KMS-11 (cell line): ENCODE measurements around the gene PRPF6.

Source experiments
- H2AFZ ChIP-seq: fragments of 200-600 bp; sonication (generic); 2 replicates; pipeline ENCODE4 v1.6.1; 2016; ENCODE audit warnings: antibody characterized with exemption, mixed run types, low read depth
- H3K27ac ChIP-seq: fragments of 200-600 bp; sonication (generic); 2 replicates; pipeline ENCODE4 v1.6.1; 2016; ENCODE audit warnings: mild to moderate bottlenecking, mixed run types
- H3K27me3 ChIP-seq: fragments of 200-600 bp; sonication (generic); 2 replicates; pipeline ENCODE4 v1.6.1; 2017; ENCODE audit warnings: mild to moderate bottlenecking, low read depth, mixed run types, moderate library complexity; ENCODE audit not compliant: insufficient read depth
- H3K36me3 ChIP-seq: fragments of 200-600 bp; sonication (generic); 2 replicates; pipeline ENCODE4 v1.6.1; 2017; ENCODE audit warnings: mild to moderate bottlenecking, mixed run types; ENCODE audit not compliant: insufficient read depth
- H3K4me1 ChIP-seq: fragments of 200-600 bp; sonication (generic); 2 replicates; pipeline ENCODE4 v1.6.1; 2016; ENCODE audit warnings: mild to moderate bottlenecking, low read depth, mixed run types; ENCODE audit not compliant: poor library complexity, severe bottlenecking
- H3K4me2 ChIP-seq: fragments of 200-600 bp; sonication (generic); 2 replicates; pipeline ENCODE4 v1.7.0; 2016; ENCODE audit warnings: mild to moderate bottlenecking, mixed run types
- H3K4me3 ChIP-seq: fragments of 200-600 bp; sonication (generic); IDR thresholded peaks from 2 replicates; pipeline ENCODE4 v1.6.1; 2017; ENCODE audit warnings: low read depth, low read length, mixed read lengths; ENCODE audit not compliant: insufficient read depth
- H3K79me2 ChIP-seq: fragments of 200-600 bp; sonication (generic); 2 replicates; pipeline ENCODE4 v1.6.1; 2016; ENCODE audit warnings: low read depth, mixed run types; ENCODE audit not compliant: insufficient read depth
- H3K9ac ChIP-seq: fragments of 200-600 bp; sonication (generic); 2 replicates; pipeline ENCODE4 v1.6.1; 2016; ENCODE audit warnings: mild to moderate bottlenecking, mixed run types
- H4K20me1 ChIP-seq: fragments of 200-600 bp; sonication (generic); 2 replicates; pipeline ENCODE4 v1.6.1; 2016; ENCODE audit warnings: mild to moderate bottlenecking, mixed run types; ENCODE audit not compliant: insufficient read depth
- CTCF ChIP-seq: fragments of 200-600 bp; sonication (generic); conservative IDR thresholded peaks from 2 replicates; pipeline ENCODE4 v1.6.1; 2017; ENCODE audit warnings: low read depth, mild to moderate bottlenecking, antibody characterized with exemption, low read length, moderate library complexity, mixed read lengths

Gene PRPF6

GRCh38 chr20:64024141-64024990 lies 43.4 kb downstream of the PRPF6 start:
- H3K36me3 ChIP-seq, result no peaks in the 10 kb centered on the region; the same call in 1 of the 2 replicates
- H3K79me2 ChIP-seq, result no peaks in the 10 kb centered on the region
- no peaks in the 10 kb centered on the region for H3K4me1 ChIP-seq
- H4K20me1 ChIP-seq, result no peaks in the 10 kb centered on the region
- H3K4me3 ChIP-seq, result no peak overlapping the region
- H3K9ac ChIP-seq, result no peak overlapping the region
- H3K4me2 ChIP-seq, result no peak overlapping the region
- H2AFZ ChIP-seq, result no peak overlapping the region
- no peaks in the 10 kb centered on the region for H3K27me3 ChIP-seq
- no peak overlapping the region for H3K27ac ChIP-seq
- no peak for TF ChIP-seq CTCF

- no peak overlapping the region for H3K4me3 ChIP-seq
- H4K20me1 ChIP-seq, result no peaks in the 10 kb centered on the region
- H3K27ac ChIP-seq, result no peak overlapping the region
- no peaks in the 10 kb centered on the region for H3K4me1 ChIP-seq
- no peak overlapping the region for H3K9ac ChIP-seq
- no peaks in the 10 kb centered on the region; the same call in 1 of the 2 replicates for H3K36me3 ChIP-seq
- H3K27me3 ChIP-seq, result no peaks in the 10 kb centered on the region
- no peak overlapping the region for H2AFZ ChIP-seq
- H3K4me2 ChIP-seq, result no peak overlapping the region
- H3K79me2 ChIP-seq, result no peaks in the 10 kb centered on the region
- no peak for TF ChIP-seq CTCF
Measured at GRCh38 chr20:64025101-64025825, 44.3 kb downstream of the PRPF6 start.

DNA sequence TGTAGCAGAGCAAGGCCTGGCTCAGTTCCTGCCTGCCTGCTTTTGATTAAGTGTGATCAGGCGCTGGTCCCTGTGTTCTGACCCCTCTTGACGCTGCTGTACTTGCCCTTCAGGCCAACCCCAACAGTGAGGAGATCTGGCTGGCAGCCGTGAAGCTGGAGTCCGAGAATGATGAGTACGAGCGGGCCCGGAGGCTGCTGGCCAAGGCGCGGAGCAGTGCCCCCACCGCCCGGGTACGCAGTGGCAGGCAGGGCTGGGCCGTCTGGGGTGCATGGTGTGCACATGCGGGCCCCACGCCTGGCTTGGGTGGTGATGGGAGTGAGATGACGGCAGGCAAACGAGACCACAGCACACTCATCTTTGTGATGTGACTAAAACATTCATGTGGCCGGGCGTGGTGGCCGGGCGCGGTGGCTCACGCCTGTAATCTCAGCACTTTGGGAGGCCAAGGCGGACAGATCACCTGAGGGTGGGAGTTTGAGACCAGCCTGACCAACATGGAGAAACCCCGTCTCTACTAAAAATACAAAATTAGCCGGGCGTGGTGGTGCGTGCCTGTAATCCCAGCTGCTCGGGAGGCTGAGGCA lies 45.0 kb downstream of the PRPF6 start:
- H3K4me2 ChIP-seq, result no peak overlapping the region
- no peak overlapping the region for H3K27ac ChIP-seq
- no peaks in the 10 kb centered on the region for H3K27me3 ChIP-seq
- no peaks in the 10 kb centered on the region for H3K4me1 ChIP-seq
- no peak overlapping the region for H3K4me3 ChIP-seq
- H4K20me1 ChIP-seq, result no peaks in the 10 kb centered on the region
- no peak for TF ChIP-seq CTCF
- no peak overlapping the region for H2AFZ ChIP-seq
- no peak overlapping the region for H3K9ac ChIP-seq
- H3K79me2 ChIP-seq, result no peaks in the 10 kb centered on the region
- H3K36me3 ChIP-seq, result no peaks in the 10 kb centered on the region; the same call in 1 of the 2 replicates

GRCh38 chr20:64027981-64028685 lies 47.2 kb downstream of the PRPF6 start:
- Histone ChIP-seq H3K27me3 (no peaks in the 10 kb centered on the region), H3K4me3 (no peak overlapping the region), H3K79me2 (no peaks in the 10 kb centered on the region), H4K20me1 (no peaks in the 10 kb centered on the region), H3K36me3 (no peaks in the 10 kb centered on the region; the same call in 1 of the 2 replicates), H3K4me2 (no peak overlapping the region), H3K9ac (no peak overlapping the region), H2AFZ (no peak overlapping the region), H3K27ac (no peak overlapping the region), H3K4me1 (no peaks in the 10 kb centered on the region)
- TF ChIP-seq CTCF, result no peak
